Mesothelial cell of epicardium (in vitro differentiated cells): ENCODE data around the gene NSUN7. TPM values are rescaled to one million over a fixed set of nuclear protein-coding genes. Genes with fewer than 3 reads are reported as not detected.

ENCODE experiments used
- DNase-seq, 2 experiments: peaks; one replicate each; pipeline ENCODE4 v3.0.0; 2021; ENCODE audit warnings: low spot score in 2 of 2; ENCODE audit not compliant: unreplicated experiment in 2 of 2
- H3K27ac Mint-ChIP-seq: 2 replicates; pipeline ENCODE4 v1.8.0; 2021; ENCODE audit warnings: mixed read lengths
- H3K27me3 Mint-ChIP-seq: 2 replicates; pipeline ENCODE4 v1.8.0; 2021; ENCODE audit warnings: low read depth, mixed read lengths
- H3K36me3 Mint-ChIP-seq: 2 replicates; pipeline ENCODE4 v1.8.0; 2021; ENCODE audit warnings: mixed read lengths
- H3K4me1 Mint-ChIP-seq: 2 replicates; pipeline ENCODE4 v1.8.0; 2021; ENCODE audit warnings: mixed read lengths
- H3K4me3 Mint-ChIP-seq: 2 replicates; pipeline ENCODE4 v1.8.0; 2021; ENCODE audit warnings: mild to moderate bottlenecking, moderate library complexity, mixed read lengths
- H3K9me3 Mint-ChIP-seq: 2 replicates; pipeline ENCODE4 v1.8.0; 2021; ENCODE audit warnings: mixed read lengths
- CTCF ChIP-seq: fragments of 200-600 bp; sonication (generic); IDR thresholded peaks from one replicate; pipeline ENCODE4 v1.5.0; 2021; ENCODE audit warnings: antibody characterized with exemption; ENCODE audit not compliant: unreplicated experiment
- total RNA-seq: library from RNA; stranded (reverse); gene quantifications from 3 replicates; pipeline ENCODE4 v1.2.1, GENCODE V29; 2021

Gene NSUN7
- total RNA-seq, 1 donor from 2014 or later: 21.8 TPM

- Mint-ChIP-seq H3K27ac (no peak overlapping the region), H3K9me3 (no peaks in the 10 kb centered on the region), H3K4me1 (peaks cover 14% of the 10 kb centered on the region), H3K36me3 (no peaks in the 10 kb centered on the region), H3K27me3 (no peaks in the 10 kb centered on the region), H3K4me3 (no peak overlapping the region)
- no peak for TF ChIP-seq CTCF
- no peak for DNase-seq
Observed at GRCh38 chr4:40721730-40722171, 28.0 kb upstream of the NSUN7 start.

- no peaks in the 10 kb centered on the region for H3K36me3 Mint-ChIP-seq
- H3K9me3 Mint-ChIP-seq: no peaks in the 10 kb centered on the region
- peaks cover 16% of the 10 kb centered on the region for H3K4me1 Mint-ChIP-seq
- no peak overlapping the region for H3K27ac Mint-ChIP-seq
- no peaks in the 10 kb centered on the region for H3K27me3 Mint-ChIP-seq
- no peak for TF ChIP-seq CTCF
- H3K4me3 Mint-ChIP-seq: no peak overlapping the region
- DNase-seq: no peak
Observed at GRCh38 chr4:40722576-40723161, 27.1 kb upstream of the NSUN7 start.

- Mint-ChIP-seq H3K36me3 (no peaks in the 10 kb centered on the region), H3K27me3 (no peaks in the 10 kb centered on the region)
Observed at GRCh38 chr4:40723728-40724127, 26.0 kb upstream of the NSUN7 start.

GRCh38 chr4:40728333-40728732 lies 21.4 kb upstream of the NSUN7 start:
- H3K36me3 Mint-ChIP-seq: no peaks in the 10 kb centered on the region

More at GRCh38 chr4:40723728-40724127, 26.0 kb upstream of the NSUN7 start:
- Mint-ChIP-seq H3K4me1 (peaks cover 11% of the 10 kb centered on the region), H3K4me3 (no peak overlapping the region), H3K27ac (peak overlapping the region; percentile 43), H3K9me3 (no peaks in the 10 kb centered on the region)
- DNase-seq: no peak
- TF ChIP-seq CTCF: no peak

GRCh38 chr4:40729555-40729954 lies 20.2 kb upstream of the NSUN7 start:
- Mint-ChIP-seq H3K4me3 (no peak overlapping the region), H3K9me3 (no peaks in the 10 kb centered on the region), H3K27me3 (no peaks in the 10 kb centered on the region), H3K27ac (no peak overlapping the region), H3K36me3 (no peaks in the 10 kb centered on the region), H3K4me1 (peaks cover 15% of the 10 kb centered on the region)
- DNase-seq: no peak
- TF ChIP-seq CTCF: no peak

More at GRCh38 chr4:40728333-40728732, 21.4 kb upstream of the NSUN7 start:
- DNase-seq: no peak
- H3K27me3 Mint-ChIP-seq: no peaks in the 10 kb centered on the region
- no peak overlapping the region for H3K4me3 Mint-ChIP-seq
- no peak overlapping the region for H3K27ac Mint-ChIP-seq
- no peaks in the 10 kb centered on the region for H3K9me3 Mint-ChIP-seq
- no peak for TF ChIP-seq CTCF
- H3K4me1 Mint-ChIP-seq: peaks cover 15% of the 10 kb centered on the region
